ENCODE measurements around the gene SLC15A4.

Gene SLC15A4

DNA sequence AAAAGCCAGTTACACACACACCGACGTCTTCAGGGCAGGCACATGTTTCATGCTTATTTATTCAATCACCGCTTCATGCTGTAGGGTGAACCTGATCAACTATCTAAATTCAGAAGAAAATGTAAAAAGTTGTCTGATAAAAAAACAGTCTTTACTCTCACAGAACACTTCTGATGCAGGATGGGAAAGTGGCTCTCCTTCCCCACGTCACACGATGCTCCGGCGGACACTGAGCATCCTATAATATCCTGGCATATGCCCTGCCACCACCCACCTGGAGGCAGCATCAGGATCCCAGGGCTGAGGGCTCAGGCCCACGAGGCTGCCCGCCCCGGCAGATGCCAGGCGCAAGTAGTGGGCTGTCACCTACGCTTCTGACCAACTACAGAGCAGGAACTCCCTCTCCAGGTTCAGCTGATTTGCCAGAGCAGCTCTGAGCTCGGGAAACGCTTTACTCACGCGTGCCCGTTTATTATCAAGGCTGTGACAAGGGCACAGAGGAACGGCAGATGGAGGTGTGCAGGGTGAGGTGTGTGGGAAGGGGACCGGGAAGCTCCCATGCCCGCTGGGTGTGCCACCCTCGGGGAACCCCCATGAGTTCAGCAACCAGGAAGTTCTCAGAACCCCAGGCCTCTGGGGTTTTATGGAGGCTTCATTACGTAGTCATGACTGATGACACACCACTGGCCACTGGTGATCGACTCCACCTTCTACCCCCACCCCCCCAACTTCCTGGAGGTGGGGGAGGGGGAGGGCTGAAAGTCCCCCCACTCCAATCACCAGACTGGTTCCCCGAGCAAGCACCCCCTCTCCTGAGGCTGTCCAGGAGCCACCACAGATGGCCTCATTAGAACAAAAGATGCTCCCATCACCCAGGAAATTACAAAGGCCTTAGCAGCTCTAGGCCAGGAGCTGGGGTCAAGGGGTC is 32.1 kb downstream of the SLC15A4 start:
- TF ChIP-seq, protein P1, sequence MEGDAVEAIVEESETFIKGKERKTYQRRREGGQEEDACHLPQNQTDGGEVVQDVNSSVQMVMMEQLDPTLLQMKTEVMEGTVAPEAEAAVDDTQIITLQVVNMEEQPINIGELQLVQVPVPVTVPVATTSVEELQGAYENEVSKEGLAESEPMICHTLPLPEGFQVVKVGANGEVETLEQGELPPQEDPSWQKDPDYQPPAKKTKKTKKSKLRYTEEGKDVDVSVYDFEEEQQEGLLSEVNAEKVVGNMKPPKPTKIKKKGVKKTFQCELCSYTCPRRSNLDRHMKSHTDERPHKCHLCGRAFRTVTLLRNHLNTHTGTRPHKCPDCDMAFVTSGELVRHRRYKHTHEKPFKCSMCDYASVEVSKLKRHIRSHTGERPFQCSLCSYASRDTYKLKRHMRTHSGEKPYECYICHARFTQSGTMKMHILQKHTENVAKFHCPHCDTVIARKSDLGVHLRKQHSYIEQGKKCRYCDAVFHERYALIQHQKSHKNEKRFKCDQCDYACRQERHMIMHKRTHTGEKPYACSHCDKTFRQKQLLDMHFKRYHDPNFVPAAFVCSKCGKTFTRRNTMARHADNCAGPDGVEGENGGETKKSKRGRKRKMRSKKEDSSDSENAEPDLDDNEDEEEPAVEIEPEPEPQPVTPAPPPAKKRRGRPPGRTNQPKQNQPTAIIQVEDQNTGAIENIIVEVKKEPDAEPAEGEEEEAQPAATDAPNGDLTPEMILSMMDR (IDR thresholded peaks at IDR 0.05; ENCODE audit: low read depth, low read length) = no peak
- H3K4me3 ChIP-seq (ENCODE audit: low read depth, low read length) = no peak overlapping the region

DNA sequence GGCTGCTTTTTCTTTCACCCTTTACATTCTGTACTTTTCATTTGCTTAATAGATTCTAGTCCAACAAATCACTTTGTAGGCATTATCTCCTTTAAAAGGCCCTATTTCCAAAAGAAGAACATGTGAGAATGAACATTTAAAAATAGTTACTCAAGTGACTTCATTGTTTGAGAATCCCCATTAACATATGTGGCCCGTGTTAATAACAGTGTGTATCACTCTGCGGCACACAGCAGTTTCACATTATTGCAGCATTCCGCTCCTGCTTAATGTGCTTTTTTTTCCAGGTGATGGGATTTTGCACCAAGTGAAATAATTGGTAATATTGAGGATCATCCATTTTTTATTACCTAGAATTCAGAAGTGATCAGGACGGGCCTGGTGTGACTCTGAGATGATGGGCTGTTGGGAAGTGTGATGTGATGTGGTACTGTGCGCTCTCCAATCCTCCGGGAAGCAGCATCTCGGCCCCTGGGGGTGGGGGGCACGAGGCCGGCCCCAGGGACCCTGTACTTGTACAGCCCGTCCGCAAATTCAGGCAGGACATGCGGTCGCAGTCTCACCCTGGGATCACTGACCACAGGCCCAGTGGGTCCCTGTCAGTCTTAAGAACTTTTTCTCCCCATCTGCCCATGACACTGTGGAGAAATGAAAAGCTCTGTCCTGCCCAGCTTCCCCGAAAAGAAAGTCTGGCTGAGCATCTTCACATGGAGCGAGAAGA is 32.9 kb downstream of the SLC15A4 start:
- H3K4me3 ChIP-seq (ENCODE audit: low read depth, low read length) = no peak overlapping the region
- TF ChIP-seq, protein P1 (IDR thresholded peaks at IDR 0.05; ENCODE audit: low read depth, low read length) = no peak

DNA sequence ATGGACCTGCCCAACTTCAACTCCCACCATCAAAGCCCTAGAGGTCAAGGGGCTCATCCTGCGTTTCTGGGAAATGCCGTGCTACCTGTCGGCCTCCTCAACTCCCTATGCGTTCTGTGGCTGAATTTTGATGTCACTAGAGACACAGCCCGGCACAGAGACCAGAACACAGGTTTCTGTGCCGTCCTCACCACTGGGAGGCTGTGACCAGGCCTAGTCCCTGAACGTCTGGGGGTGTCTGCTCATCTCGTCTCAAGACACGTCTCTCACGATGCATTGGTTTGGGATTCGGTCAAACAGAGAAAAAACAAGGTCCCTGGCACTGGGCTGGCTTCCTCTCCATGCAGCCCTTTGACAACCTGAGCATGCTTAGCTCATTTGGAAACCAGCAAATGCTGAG is 33.5 kb downstream of the SLC15A4 start:
- TF ChIP-seq, protein P1 (IDR thresholded peaks at IDR 0.05; ENCODE audit: low read depth, low read length) = no peak
- H3K4me3 ChIP-seq (ENCODE audit: low read depth, low read length) = no peak overlapping the region

DNA sequence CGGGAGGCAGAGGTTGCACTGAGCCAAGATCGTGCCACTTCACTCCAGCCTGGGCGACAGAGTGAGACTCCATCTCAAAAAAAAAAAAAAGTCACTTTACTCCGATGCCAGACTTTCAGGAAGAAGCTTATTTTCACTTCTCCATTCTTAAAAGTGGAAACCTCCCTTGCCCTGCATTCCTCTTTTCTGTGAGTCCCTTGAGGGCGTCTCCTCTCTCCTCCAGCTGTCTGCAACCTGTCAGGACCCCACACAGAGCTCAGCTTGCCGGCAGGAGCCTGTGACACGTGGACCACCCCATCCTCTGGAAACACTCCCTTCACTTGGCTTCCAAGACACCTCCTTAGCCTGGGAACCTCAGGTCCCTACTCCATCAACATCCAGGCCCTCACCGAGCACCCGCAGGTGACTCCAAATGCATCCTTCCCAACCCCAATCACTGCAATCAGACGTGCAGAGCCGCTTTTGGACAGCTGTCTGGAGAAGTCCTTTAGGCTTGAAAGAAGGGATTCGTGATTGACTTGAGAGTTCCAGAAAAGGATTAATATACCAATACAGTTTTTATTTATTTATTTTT is 34.3 kb downstream of the SLC15A4 start:
- H3K4me3 ChIP-seq (ENCODE audit: low read depth, low read length) = no peak overlapping the region
- TF ChIP-seq, protein P1 (IDR thresholded peaks at IDR 0.05; ENCODE audit: low read depth, low read length) = no peak

DNA sequence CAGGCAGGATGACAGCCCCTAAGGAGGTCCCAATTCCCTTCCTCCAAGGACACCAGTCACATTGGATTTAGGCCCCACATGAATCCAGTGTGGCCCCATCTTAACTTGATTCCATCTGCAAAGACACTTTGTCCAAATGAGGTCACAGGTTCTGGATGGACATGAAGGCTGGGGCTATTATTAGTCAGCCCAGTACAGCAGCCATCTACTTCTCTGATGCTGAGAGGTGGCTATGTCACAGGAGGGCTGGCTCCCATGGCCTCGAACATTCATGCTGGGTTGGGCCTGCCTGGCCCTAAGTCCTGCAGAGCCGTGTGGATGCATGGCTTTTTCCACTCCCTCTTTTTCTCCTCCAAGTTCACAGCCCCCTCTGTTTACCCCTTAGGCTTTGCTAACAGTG is 35.9 kb downstream of the SLC15A4 start:
- no peak overlapping the region for H3K4me3 ChIP-seq (ENCODE audit: low read depth, low read length)
- TF ChIP-seq, protein P1 (IDR thresholded peaks at IDR 0.05; ENCODE audit: low read depth, low read length) = no peak

DNA sequence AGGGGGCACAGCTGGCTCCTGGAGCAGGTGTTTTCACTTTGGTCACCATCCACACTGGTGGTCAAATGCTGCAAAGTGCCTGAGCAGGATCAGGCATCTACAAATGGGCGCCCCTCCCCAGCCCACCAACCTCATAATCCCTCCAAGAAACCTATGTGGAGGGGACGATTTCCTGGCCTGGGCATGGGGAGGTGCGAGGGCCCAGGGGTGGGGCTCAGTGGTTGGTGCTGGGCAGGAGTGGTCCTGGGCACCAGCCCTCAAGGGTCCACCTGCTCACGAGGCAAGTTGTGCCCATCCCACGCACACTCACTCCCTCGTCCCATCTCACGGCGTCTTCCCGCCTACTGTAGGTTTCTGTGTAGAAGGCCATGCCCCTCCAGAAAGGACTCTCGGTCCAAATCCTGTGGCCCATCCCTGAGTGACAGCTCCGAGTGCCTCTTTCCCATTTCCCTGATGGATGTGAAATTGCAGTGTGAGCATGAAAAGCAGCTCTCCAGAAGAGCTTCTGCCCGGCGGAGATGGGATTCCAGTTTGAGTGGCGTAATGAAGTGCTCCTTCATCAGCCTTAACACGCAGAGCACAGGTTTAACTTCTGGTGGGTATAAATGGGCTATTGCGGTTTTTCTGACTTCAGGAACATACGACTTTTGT is 36.9 kb downstream of the SLC15A4 start:
- TF ChIP-seq, protein P1 (IDR thresholded peaks at IDR 0.05; ENCODE audit: low read depth, low read length) = no peak
- H3K4me3 ChIP-seq (ENCODE audit: low read depth, low read length) = no peak overlapping the region

All from WI38 (cell line).